WTC11 (cell line): ENCODE data around the gene R3HCC1L. TPM values are rescaled to one million over a fixed set of nuclear protein-coding genes. Genes with fewer than 3 reads are reported as not detected.

Experiments
- ATAC-seq: fragments of 200-7000 bp; cut with Tn5 transposase; 2 replicates; pipeline ENCODE4 v1.10.0; 2021; ENCODE audit warnings: mild to moderate bottlenecking, moderate library complexity
- CTCF ChIA-PET: fragments of 300-600 bp; sonication (Branson Sonifier 250); formaldehyde crosslinking; loops from one replicate; lab custom pipeline; 2021; ENCODE audit warnings: antibody characterized with exemption; lab: Charles Lee
- POLR2A ChIA-PET: fragments of 350-600 bp; sonication (Branson Sonifier 250); formaldehyde crosslinking; loops from one replicate; lab custom pipeline; 2021; ENCODE audit warnings: antibody characterized with exemption; lab: Charles Lee
- DNase-seq: peaks from one replicate; pipeline ENCODE4 v3.0.0; 2021; ENCODE audit warnings: low spot score
- H3K27ac Mint-ChIP-seq: 2 replicates; pipeline ENCODE4 v1.8.0; 2021; ENCODE audit warnings: mixed read lengths
- H3K27me3 Mint-ChIP-seq: 2 replicates; pipeline ENCODE4 v1.8.0; 2021; ENCODE audit warnings: low read depth, mild to moderate bottlenecking, moderate library complexity, mixed read lengths
- H3K36me3 Mint-ChIP-seq: 2 replicates; pipeline ENCODE4 v1.8.0; 2021; ENCODE audit warnings: mixed read lengths
- H3K4me1 Mint-ChIP-seq: 2 replicates; pipeline ENCODE4 v1.8.0; 2022; ENCODE audit warnings: mixed read lengths
- H3K4me3 Mint-ChIP-seq: 2 replicates; pipeline ENCODE4 v1.8.0; 2021; ENCODE audit warnings: mild to moderate bottlenecking, moderate library complexity, mixed read lengths
- H3K9me3 Mint-ChIP-seq: 2 replicates; pipeline ENCODE4 v1.8.0; 2021; ENCODE audit warnings: mixed read lengths
- ATF6 ChIP-seq: sonication (generic); formaldehyde crosslinking; IDR thresholded peaks from 2 replicates; pipeline ENCODE4 v1.8.1; 2023; ENCODE audit warnings: mild to moderate bottlenecking, missing genetic modification reagents
- CREM ChIP-seq: sonication (generic); formaldehyde crosslinking; IDR thresholded peaks from 2 replicates; pipeline ENCODE4 v1.8.1; 2022; ENCODE audit warnings: mild to moderate bottlenecking, missing genetic modification reagents, moderate library complexity
- E2F4 ChIP-seq: sonication (generic); formaldehyde crosslinking; IDR thresholded peaks from 2 replicates; pipeline ENCODE4 v1.8.1; 2022; ENCODE audit warnings: low read depth, mild to moderate bottlenecking, moderate library complexity, missing genetic modification reagents, borderline replicate concordance
- ESRRA ChIP-seq: sonication (generic); formaldehyde crosslinking; IDR thresholded peaks from 2 replicates; pipeline ENCODE4 v1.8.1; 2022; ENCODE audit warnings: mild to moderate bottlenecking, missing genetic modification reagents, borderline replicate concordance
- FOXK1 ChIP-seq: sonication (generic); formaldehyde crosslinking; IDR thresholded peaks from 2 replicates; pipeline ENCODE4 v1.8.0; 2022; ENCODE audit warnings: mild to moderate bottlenecking, moderate library complexity, missing genetic modification reagents
- GABPB1 ChIP-seq: sonication (generic); formaldehyde crosslinking; IDR thresholded peaks from 2 replicates; pipeline ENCODE4 v1.8.1; 2023; ENCODE audit warnings: mild to moderate bottlenecking, missing genetic modification reagents
- GRHL2 ChIP-seq: fragments of 250-450 bp; sonication (Bioruptor Pico); IDR thresholded peaks from 2 replicates; pipeline ENCODE4 v1.8.0; 2022; ENCODE audit warnings: mild to moderate bottlenecking, moderate library complexity; ENCODE audit not compliant: insufficient replicate concordance, severe bottlenecking
- HMGA2 ChIP-seq: fragments of 250-450 bp; sonication (Bioruptor Pico); IDR thresholded peaks from 2 replicates; pipeline ENCODE4 v1.4.0; 2021; ENCODE audit warnings: mild to moderate bottlenecking, moderate library complexity
- MAX ChIP-seq: sonication (generic); formaldehyde crosslinking; IDR thresholded peaks from 2 replicates; pipeline ENCODE4 v1.8.0; 2022; ENCODE audit warnings: mild to moderate bottlenecking, missing genetic modification reagents
- OVOL2 ChIP-seq: fragments of 250-450 bp; sonication (Bioruptor Pico); IDR thresholded peaks from 2 replicates; pipeline ENCODE4 v1.9.0; 2021; ENCODE audit warnings: mild to moderate bottlenecking, borderline replicate concordance
- PRDM15 ChIP-seq: sonication (generic); formaldehyde crosslinking; IDR thresholded peaks from 2 replicates; pipeline ENCODE4 v1.8.0; 2022; ENCODE audit warnings: missing genetic modification reagents
- RORB ChIP-seq: fragments of 250-450 bp; sonication (Bioruptor Pico); IDR thresholded peaks from 2 replicates; pipeline ENCODE4 v1.9.0; 2021; ENCODE audit warnings: mild to moderate bottlenecking
- USF1 ChIP-seq: sonication (generic); formaldehyde crosslinking; IDR thresholded peaks from 2 replicates; pipeline ENCODE4 v1.8.0; 2022; ENCODE audit warnings: mild to moderate bottlenecking, missing genetic modification reagents
- ZMAT4 ChIP-seq: fragments of 250-450 bp; sonication (Bioruptor Pico); IDR thresholded peaks from 2 replicates; pipeline ENCODE4 v1.9.0; 2021; ENCODE audit warnings: mild to moderate bottlenecking
- ZNF232 ChIP-seq: sonication (generic); formaldehyde crosslinking; IDR thresholded peaks from 2 replicates; pipeline ENCODE4 v1.8.0; 2022; ENCODE audit warnings: mild to moderate bottlenecking, missing genetic modification reagents
- ZNF317 ChIP-seq: sonication (generic); formaldehyde crosslinking; IDR thresholded peaks from 2 replicates; pipeline ENCODE4 v1.8.1; 2023; ENCODE audit warnings: low read depth, mild to moderate bottlenecking, moderate library complexity, missing genetic modification reagents, borderline replicate concordance
- ZNF416 ChIP-seq: fragments of 250-450 bp; sonication (Bioruptor Pico); IDR thresholded peaks from 2 replicates; pipeline ENCODE4 v1.9.0; 2021; ENCODE audit warnings: mild to moderate bottlenecking, inconsistent platforms
- ZNF425 ChIP-seq: fragments of 250-450 bp; sonication (Bioruptor Pico); conservative IDR thresholded peaks from 2 replicates; pipeline ENCODE4 v1.9.0; 2021; ENCODE audit warnings: mild to moderate bottlenecking
- ZNF512 ChIP-seq: sonication (generic); formaldehyde crosslinking; IDR thresholded peaks from 2 replicates; pipeline ENCODE4 v1.8.1; 2022; ENCODE audit warnings: missing genetic modification reagents, borderline replicate concordance
- total RNA-seq: library from RNA; stranded (reverse); gene quantifications from 3 replicates; pipeline ENCODE4 v1.2.3, GENCODE V29; 2021

The R3HCC1L gene
- total RNA-seq, 1 experiment from 2014 or later: 14.7 TPM

- TF ChIP-seq ZNF317 (CRISPR knock-in tag) (no peak), HMGA2 (CRISPR knock-in tag) (no peak), ZNF425 (CRISPR knock-in tag) (no peak)
- TF ChIP-seq, all 79 proteins: peak for 0
Observed at GRCh38 chr10:98257198-98257597, 122.7 kb downstream of the R3HCC1L start (continued).

GRCh38 chr10:98257961-98258360 lies 123.5 kb downstream of the R3HCC1L start:
- Mint-ChIP-seq H3K9me3 (no peaks in the 10 kb centered on the region), H3K4me1 (no peaks in the 10 kb centered on the region), H3K27me3 (no peaks in the 10 kb centered on the region), H3K4me3 (no peak overlapping the region), H3K27ac (no peak overlapping the region), H3K36me3 (no peaks in the 10 kb centered on the region)
- CTCF ChIA-PET: no interaction called here
- POLR2A ChIA-PET: no interaction called here
- TF ChIP-seq ZNF512 (CRISPR knock-in tag): no peak
- no peak for ATAC-seq
- no peak for DNase-seq

- POLR2A ChIA-PET: no interaction called here
- CTCF ChIA-PET: interaction anchor here (1.2 kb wide), 1 partner anchor 50 kb away, joined by 4 read pairs; no protein-coding TSS in a partner anchor
- DNase-seq (no peak), ATAC-seq (no peak)
- Mint-ChIP-seq H3K4me1 (no peaks in the 10 kb centered on the region), H3K27me3 (no peaks in the 10 kb centered on the region), H3K36me3 (no peaks in the 10 kb centered on the region), H3K27ac (no peak overlapping the region), H3K4me3 (no peak overlapping the region), H3K9me3 (no peaks in the 10 kb centered on the region)
- TF ChIP-seq FOXK1 (CRISPR knock-in tag): no peak
- no peak for TF ChIP-seq USF1 (CRISPR knock-in tag)
- TF ChIP-seq GRHL2 (CRISPR knock-in tag): no peak
- TF ChIP-seq CREM (CRISPR knock-in tag): no peak
- no peak for TF ChIP-seq ZNF232 (CRISPR knock-in tag)
- no peak for TF ChIP-seq HMGA2 (CRISPR knock-in tag)
- no peak for TF ChIP-seq ATF6 (CRISPR knock-in tag)
- TF ChIP-seq PRDM15 (CRISPR knock-in tag): no peak
- no peak for TF ChIP-seq E2F4 (CRISPR knock-in tag)
- TF ChIP-seq ZMAT4 (CRISPR knock-in tag): no peak
- no peak for TF ChIP-seq RORB
- TF ChIP-seq GABPB1: no peak
- TF ChIP-seq ESRRA (CRISPR knock-in tag): no peak
- TF ChIP-seq OVOL2 (CRISPR knock-in tag): no peak
- TF ChIP-seq MAX (CRISPR knock-in tag): no peak
- no peak for TF ChIP-seq ZNF416 (CRISPR knock-in tag)
Observed at GRCh38 chr10:98258683-98259454, 124.4 kb downstream of the R3HCC1L start.
